HS-27A (cell line): ENCODE measurements around the gene SLC22A12.
"Not testable (repeated sequence)": the region's sequence is repeated elsewhere in the genome, so short reads cannot be mapped to it uniquely, and the experiment has no call there.

Experiments
- DNase-seq: peaks from one replicate; pipeline ENCODE4 v3.0.0-alpha.2; 2012; ENCODE audit warnings: low read depth, missing footprints

Gene SLC22A12

DNA sequence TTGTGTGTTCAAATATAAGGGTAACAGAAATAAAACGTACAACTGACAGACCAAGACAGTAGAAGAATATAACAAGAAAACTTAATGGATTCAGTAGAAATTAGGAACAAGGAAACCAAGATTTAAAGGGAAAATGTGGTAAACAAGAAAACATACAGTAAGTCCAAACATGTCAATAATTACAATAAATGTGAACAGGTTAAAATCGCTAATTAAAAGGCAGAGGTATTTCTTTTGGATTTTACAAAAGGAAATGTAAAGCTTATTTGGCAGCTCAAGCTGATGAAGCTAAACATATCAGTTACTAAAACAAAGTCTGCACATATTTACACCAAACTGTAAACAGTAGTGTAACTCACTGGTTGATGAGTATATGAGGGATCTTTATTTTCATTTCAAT lies 2.3 kb upstream of the SLC22A12 start:
- no peak for DNase-seq

DNA sequence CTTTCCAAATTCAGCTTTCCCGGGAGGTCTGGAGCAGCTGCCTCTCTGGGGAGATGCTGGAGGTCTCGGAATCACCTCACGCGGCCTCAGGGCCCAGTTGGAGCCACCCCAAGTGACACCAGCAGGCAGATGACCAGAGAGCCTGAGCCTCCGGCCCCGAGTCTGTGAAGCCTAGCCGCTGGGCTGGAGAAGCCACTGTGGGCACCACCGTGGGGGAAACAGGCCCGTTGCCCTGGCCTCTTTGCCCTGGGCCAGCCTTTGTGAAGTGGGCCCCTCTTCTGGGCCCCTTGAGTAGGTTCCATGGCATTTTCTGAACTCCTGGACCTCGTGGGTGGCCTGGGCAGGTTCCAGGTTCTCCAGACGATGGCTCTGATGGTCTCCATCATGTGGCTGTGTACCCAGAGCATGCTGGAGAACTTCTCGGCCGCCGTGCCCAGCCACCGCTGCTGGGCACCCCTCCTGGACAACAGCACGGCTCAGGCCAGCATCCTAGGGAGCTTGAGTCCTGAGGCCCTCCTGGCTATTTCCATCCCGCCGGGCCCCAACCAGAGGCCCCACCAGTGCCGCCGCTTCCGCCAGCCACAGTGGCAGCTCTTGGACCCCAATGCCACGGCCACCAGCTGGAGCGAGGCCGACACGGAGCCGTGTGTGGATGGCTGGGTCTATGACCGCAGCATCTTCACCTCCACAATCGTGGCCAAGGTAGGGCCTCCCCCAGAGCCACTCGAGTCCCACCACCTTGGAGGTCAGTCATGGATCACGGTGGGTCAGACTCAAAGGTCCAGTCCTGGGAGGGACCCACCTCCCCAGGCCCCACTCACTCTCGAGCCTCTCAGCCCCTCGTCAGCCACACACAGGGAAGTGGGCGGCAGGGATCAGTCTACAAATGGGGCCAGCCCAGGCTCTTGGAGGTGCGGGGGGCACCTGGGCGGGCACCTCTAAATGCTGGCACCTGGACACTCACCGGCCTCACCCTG lies 525 bp downstream of the SLC22A12 start:
- DNase-seq, result no peak

- no peak for DNase-seq
Observed at GRCh38 chr11:64592234-64592615, 1.2 kb downstream of the SLC22A12 start.

DNA sequence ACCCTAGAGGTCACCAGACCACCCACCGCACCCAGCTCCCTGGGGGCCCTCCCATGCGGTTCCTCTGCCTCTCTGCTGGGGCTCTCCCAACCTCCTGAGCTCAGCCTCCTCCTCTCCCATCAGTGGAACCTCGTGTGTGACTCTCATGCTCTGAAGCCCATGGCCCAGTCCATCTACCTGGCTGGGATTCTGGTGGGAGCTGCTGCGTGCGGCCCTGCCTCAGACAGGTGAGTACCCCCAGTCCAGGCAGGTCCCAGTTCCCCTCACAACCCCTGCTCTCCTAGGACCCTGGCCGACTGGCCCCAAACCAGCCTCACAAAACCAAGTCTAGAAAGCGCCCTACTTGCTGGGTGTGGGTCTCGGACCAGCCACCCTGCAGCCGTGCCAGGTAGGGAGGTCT lies 1.6 kb downstream of the SLC22A12 start:
- DNase-seq, result no peak

DNA sequence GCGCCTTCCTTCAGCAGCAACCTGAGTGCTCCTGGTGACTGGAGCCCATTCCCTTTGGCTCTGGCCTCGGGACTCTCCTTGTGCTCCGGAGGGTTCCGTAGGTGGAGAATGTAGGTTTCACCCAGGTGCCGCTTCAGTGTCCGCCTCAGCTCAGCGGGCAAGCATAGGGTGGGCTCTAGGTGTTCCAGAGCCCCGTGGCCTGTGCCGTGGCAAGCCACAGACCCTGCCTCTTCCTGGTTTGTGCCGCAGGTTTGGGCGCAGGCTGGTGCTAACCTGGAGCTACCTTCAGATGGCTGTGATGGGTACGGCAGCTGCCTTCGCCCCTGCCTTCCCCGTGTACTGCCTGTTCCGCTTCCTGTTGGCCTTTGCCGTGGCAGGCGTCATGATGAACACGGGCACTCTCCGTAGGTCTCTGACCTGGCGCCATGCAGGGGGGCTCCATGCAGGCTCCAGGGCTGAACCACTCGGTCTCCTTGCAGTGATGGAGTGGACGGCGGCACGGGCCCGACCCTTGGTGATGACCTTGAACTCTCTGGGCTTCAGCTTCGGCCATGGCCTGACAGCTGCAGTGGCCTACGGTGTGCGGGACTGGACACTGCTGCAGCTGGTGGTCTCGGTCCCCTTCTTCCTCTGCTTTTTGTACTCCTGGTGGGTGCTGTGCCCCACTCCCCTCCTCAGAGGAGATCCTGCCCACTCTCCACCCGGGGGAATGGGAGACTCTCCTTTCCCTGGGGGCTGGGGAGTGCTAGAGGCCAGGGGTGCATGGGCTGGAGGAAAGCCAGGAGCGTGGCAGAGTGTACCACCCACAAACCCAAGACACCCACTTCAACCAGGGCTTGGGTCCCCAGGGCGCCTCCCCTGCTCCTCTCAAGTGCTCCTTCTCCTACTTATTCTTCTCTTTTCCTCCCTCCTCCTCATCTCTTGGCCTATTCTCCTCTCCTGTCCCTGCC lies 2.4 kb downstream of the SLC22A12 start:
- DNase-seq, result no peak

DNA sequence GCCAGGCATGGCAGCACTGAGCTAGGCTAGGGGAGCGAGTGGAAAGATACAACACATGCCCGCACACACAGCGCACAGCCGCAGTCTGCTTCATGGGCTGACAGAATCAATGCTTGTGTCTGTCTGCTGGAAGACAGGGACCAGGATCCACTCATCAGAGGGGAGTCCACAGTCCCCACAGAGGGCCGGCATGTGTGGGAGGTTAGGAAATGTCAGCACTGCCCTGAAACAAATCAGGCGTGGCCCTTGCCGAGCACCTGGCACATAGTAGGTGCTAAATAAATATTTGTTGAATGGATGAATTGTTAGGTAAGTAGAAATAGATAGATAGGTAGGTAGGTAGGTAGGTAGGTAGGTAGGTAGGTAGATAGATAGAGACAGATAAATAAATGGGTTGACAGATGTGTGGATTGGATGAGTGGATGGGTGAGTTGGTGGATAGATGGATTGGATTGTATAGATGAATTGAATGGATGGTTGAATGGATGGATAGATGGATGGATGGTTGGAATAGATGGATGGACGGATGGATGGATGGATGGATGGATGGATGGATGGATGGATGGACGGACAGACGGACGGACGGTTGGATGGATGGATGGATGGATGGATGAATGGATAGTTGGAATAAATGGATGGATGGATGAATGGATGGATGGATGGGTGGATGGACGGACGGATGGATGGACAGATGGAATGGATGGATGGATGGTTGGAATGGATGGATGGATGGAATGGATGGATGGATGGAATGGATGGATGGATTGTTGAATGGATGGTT lies 3.3 kb downstream of the SLC22A12 start:
- DNase-seq, result no peak

DNA sequence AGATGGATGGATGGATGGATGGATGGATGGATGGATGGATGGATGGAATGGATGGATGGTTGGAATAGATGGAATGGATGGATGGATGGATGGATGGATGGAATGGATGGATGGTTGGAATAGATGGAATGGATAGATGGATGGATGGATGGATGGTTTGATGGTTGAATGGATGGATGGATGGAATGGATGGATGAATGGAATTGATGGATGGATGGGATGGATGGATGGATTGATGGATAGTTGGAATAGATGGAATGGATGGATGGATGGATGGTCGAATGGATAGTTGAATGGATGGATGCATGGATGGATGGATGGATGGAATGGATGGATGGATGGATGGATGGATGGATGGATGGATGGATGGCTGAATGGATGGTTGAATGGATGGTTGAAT lies 4.9 kb downstream of the SLC22A12 start:
- DNase-seq, result not testable (repeated sequence)

DNA sequence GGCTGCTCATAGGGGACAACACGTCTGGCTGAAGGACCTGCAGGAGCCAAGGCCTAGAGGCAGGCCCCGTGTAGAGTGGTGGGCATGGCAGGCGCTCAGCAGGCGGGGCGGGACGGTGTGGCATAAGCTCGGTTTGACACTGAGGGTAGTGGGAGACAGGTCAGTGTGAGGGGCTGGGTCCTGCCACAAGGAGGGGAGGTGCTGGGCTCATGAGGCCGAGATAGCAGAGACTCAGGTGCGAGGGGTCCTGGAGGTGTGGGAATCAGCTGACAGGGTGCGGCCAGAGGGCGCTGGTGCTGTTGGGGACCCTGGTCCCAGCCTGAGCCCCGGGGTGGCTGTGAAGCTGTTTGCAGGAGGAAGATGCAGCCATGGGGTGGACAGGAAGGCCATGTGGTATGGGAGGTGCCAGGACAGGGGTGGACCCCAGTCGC lies 6.7 kb downstream of the SLC22A12 start:
- no peak for DNase-seq

GRCh38 chr11:64598106-64598796 lies 7.2 kb downstream of the SLC22A12 start:
- no peak for DNase-seq

GRCh38 chr11:64598797-64599697 lies 8.0 kb downstream of the SLC22A12 start:
- DNase-seq, result no peak

DNA sequence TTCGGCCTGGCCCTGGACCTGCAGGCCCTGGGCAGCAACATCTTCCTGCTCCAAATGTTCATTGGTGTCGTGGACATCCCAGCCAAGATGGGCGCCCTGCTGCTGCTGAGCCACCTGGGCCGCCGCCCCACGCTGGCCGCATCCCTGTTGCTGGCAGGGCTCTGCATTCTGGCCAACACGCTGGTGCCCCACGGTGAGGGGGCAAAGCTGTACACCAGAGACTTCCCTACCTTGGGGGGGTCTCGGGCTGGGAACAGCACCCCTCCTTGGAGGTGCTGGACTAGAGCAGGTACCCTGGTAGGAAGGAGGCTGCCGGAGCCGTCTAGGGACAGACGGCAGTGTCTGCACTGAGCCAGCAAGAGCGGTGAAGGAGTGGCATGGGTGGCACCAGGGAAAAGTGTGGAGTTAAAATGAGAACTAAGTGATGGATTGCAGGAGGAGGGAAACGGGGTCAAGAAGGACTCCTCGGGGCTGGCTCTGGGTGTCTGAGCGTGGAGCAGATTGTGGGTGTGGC lies 8.7 kb downstream of the SLC22A12 start:
- no peak for DNase-seq

- DNase-seq, result no peak
Observed at GRCh38 chr11:64600281-64600992, 9.4 kb downstream of the SLC22A12 start.

DNA sequence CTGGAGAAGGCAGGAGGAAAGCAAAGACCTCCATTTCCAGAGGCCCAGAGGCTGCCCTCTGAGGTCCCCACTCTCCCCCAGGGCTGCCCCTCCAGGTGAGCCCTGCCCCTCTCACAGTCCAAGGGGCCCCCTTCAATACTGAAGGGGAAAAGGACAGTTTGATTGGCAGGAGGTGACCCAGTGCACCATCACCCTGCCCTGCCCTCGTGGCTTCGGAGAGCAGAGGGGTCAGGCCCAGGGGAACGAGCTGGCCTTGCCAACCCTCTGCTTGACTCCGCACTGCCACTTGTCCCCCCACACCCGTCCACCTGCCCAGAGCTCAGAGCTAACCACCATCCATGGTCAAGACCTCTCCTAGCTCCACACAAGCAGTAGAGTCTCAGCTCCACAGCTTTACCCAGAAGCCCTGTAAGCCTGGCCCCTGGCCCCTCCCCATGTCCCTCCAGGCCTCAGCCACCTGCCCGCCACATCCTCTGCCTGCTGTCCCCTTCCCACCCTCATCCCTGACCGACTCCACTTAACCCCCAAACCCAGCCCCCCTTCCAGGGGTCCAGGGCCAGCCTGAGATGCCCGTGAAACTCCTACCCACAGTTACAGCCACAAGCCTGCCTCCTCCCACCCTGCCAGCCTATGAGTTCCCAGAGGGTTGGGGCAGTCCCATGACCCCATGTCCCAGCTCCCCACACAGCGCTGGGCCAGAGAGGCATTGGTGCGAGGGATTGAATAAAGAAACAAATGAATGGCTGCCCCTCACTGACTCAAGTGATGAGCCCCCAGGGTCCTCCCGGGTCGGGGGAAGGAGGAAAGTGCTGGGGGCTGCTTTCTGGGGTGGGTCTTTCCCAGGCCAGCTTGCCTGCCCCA lies 10.8 kb downstream of the SLC22A12 start:
- no peak for DNase-seq

GRCh38 chr11:64602466-64603070 lies 11.5 kb downstream of the SLC22A12 start:
- DNase-seq, result no peak

DNA sequence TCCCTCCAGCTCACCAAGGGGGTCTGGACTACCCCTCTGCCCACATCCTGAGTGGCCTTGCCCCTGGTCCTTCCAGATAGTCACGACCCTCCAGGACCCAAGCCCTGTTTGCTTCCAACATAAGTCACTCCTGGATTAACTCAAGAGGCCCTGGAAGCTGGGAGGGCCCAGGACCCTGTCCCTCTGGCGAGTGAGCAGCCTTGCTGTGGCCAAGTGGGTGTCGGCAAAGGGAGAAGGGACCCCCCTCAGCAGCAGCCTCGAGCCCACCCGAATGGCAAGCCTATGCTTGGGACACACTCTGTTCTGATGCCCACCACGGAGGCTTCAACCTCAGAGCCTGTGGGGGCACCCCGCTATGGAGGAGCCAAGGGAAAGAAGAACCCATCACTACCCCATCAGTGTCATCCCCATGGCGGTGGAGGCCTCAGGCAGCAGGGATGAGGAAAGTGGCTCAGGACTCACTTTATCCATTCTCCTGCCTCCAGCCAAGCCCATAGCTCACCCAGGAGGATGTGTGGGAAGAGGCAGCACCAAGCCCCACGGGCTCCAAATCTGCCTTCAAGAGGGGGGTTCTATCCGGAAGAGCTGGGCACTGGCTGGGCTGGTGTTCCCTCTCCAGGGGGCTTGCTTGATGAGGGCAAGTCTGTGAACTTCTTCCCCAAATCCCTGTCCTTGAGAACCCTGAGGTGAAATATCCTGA lies 12.5 kb downstream of the SLC22A12 start:
- no peak for DNase-seq

GRCh38 chr11:64604458-64605243 lies 13.6 kb downstream of the SLC22A12 start:
- no peak for DNase-seq

DNA sequence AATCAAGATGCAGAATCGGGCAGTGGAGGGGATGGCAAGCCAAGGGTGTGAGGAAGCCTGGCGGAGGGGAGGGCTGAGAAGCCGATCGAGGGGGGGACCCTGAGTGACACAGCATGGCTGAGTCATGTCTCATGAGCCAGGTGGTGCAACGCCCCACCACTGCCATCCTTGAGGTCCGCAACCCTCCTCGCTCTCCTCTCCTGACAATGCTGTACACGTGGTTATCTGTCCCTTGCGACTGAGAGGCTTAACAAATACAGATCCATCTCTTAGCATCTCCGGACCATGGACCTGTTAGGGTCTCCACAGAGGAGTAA lies 14.2 kb downstream of the SLC22A12 start:
- no peak for DNase-seq
